GM12874 (cell line): Measurements from ENCODE around the gene VSX1.

Experiments
- CTCF ChIP-seq: IDR thresholded peaks from 2 replicates; pipeline ENCODE4 v1.5.1; 2011; ENCODE audit warnings: low read depth, mild to moderate bottlenecking, control low read depth, low read length, moderate library complexity; ENCODE audit not compliant: insufficient read depth

Gene VSX1

DNA sequence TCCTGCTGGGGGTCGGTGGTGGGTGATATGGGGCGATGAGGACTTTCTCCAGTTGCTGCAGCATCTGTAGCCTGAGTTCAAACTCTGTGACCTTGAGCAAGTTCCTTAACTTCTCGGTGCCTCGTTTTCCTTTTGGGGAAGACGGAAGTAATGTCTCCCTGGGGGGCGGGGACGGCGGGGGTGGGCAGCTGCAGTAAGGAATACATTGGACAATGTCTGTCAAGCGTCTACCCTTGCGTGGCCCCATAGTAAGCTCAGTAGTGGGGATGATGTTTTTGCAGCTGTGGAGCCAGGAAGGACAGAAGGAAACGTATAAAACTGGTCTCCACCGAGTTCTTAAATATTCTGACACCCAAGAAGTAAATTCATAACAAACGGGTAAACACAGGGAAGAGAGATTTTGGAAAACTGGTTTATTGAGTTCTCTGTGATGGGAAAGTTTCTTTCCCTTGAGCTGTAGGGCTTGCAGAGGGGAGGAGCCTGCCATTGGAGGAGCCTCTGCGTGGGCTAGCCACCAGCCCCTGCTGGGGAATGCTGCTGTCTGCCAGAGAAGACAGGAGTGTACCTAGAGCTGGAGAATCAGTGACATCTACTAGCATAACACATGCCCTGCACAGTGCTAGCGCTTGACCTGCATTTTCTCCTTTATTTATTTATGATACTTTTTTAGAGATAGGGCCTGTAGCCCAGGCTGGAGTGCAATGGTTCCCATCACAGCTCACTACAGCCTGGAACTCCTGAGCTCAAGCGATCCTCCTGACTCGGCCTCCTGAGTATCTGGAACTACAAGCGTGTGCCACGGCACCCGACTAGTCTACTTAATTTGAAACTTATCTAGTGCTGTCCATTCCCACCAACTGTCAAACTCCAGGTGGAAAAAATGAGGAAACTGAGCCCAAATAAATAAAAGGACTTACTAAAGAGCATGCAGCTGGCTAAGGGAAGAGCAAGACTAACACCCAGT is 22.8 kb downstream of the VSX1 start:
- TF ChIP-seq CTCF, result no peak

DNA sequence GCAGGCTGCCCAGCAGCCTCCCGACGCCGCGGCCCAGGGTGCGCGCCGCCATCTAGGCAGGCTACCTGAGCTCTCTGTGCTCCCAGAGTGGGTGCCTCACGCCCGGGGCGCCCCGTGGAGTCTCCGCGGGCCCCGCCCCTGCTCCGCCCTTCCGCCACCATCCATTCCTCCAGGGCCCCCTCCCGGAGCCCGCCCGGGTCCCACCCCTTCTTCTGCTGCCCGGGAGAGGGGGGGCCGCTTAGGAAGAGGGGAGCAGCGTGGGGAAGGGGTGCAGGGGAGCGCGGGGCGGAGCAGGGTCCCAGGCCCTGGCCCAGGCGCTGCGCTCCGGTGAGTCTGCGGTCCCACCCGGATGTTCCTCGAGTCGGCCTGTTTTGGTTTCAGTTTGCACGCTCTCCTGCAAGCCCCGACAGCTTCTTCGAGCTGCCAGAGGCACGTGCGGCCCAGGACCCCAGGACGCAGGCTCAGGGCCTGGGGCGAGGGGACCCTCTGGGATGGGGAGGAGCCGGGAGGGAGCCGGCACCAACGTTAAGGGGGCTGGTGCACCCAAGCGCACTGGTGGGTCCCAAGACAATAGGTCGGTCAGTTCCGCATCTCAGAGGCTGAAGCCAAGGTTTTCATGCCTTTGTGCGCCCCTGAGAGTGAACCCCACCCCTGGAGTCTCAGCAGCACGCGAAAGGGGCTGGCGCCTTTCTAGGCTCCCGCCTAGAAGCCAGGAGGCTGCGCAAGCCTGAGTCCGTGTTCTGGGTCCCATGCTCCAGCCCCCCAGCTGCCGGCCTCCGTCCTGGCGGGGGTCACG is 23.7 kb downstream of the VSX1 start, which contains the start of gene ACSS1:
Gene ACSS1 (minus strand): TSS at position 89 of the 796 bp plus-strand sequence. CDS start 37 bp downstream, at position 52.
- no peak for TF ChIP-seq CTCF

GRCh38 chr20:25057234-25058050 is 24.5 kb downstream of the VSX1 start:
- no peak for TF ChIP-seq CTCF

DNA sequence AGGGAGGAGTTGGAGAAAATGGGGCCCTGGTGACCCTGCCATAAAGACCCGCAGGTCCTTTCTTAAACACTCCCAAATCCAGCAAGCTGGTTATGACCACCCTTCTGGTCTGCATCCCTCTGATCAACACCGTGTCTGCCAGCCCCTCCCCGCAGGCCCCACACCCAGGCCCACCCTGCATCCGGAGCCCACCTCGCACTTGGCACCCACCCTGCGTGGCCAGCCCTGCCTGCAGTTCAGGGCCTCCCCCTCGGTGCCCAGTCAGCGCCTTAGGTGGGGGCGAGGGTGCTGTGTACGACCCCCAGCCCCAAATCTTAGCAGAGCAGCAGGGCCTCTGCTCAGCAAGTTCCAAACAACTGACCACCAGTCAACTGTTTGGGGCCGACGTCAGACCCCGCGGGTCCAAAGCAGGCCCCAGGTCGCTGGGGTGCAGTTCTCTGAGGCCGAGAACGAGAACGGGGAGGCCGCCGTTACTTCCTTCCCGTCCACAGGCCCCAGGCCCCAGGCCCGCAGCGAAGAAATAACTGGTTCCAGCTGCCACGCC is 25.2 kb downstream of the VSX1 start:
- TF ChIP-seq CTCF, result no peak

DNA sequence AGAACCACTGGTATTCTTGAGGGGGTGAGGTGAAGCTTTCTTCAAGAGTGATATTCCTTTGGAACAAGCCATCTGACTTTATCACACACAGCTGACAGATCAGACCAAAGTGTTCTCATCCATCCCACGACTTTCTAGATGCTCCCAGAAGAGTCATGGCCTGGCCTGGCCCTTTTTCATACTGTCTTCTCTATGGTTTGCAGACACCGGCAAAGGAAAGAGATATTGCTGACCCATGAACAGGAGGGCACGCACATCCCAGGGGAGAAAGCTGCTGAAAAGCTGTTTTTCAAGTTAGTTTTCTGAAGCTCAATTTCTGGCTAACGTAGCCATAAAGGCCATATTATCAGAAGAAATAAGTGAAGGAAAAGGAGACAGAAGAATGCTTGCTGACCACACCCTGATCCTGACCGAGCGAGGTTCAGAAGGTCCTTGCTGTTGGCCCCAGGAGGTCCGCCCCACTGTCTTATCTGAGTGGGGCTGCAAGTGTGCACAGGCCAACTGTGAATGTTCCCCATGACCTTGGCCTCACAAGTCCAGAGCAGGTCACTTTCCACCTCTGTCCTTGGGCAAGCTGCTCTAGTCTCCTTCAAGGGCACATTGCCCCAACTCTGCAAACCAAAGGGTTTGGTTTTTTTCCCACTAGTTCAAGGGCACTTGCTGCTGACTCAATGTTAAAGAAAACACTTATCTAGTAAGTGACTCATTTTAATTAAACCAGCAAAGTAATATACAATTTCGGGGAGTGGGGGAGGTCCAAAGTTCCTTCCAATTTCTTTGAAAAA is 26.0 kb downstream of the VSX1 start:
- no peak for TF ChIP-seq CTCF

- no peak for TF ChIP-seq CTCF
These were observed 26.8 kb downstream of the VSX1 start for GRCh38 chr20:25054995-25055629.
